Testis (tissue), 3 donors: Measurements from ENCODE around the gene TRPM3. TPM values are rescaled to one million over a fixed set of nuclear protein-coding genes. Genes with fewer than 3 reads are reported as not detected.

Source experiments
- DNase-seq: peaks from one replicate; pipeline ENCODE4 v3.0.0-alpha.2; 2019
- H3K27ac ChIP-seq, 2 donors: fragments of 200-600 bp; sonication (generic); one replicate each; pipeline ENCODE4 v1.5.1; 2019
- H3K27me3 ChIP-seq: fragments of 200-600 bp; sonication (generic); one replicate; pipeline ENCODE4 v1.5.1; 2019
- H3K36me3 ChIP-seq: fragments of 200-600 bp; sonication (generic); one replicate; pipeline ENCODE4 v1.5.1; 2017; ENCODE audit warnings: low read depth; ENCODE audit errors: missing control alignments
- H3K4me1 ChIP-seq: fragments of 200-600 bp; sonication (generic); one replicate; pipeline ENCODE4 v1.5.1; 2019
- H3K4me3 ChIP-seq, 2 donors: fragments of 200-600 bp; sonication (generic); one replicate each; pipeline ENCODE4 v1.5.1; 2017 to 2019
- H3K9me3 ChIP-seq: fragments of 200-600 bp; sonication (generic); one replicate; pipeline ENCODE4 v1.5.1; 2017
- POLR2A ChIP-seq: fragments of 450-650 bp; IDR thresholded peaks from one replicate; pipeline ENCODE4 v1.6.1; 2017; ENCODE audit warnings: antibody characterized with exemption, mild to moderate bottlenecking, moderate library complexity
- WGBS, 2 donors: methylation state at CpG; one replicate each; pipeline ENCODE4 v1.1.5; 2018; 5-methylcytosine and 5-hydroxymethylcytosine counted together
- intact Hi-C: fragments of 100-400 bp; cut with DNase I; formaldehyde crosslinking; loops from one replicate; pipeline ENCODE4 v1.15.1; 2023; ENCODE audit warnings: low total_unique reads
- polyA plus RNA-seq: library from polyadenylated mRNA; stranded (reverse); fragments of 350-450 nt; fragmentation: Illumina TruSeq; extraction: RNeasy Lipid Tissue Mini Kit (QIAGEN cat#74804); gene quantifications from one replicate; pipeline ENCODE4 v1.2.3, GENCODE V29; 2014; ENCODE audit warnings: low read depth, low replicate concordance; ENCODE audit not compliant: insufficient read depth
- total RNA-seq, 2 donors: library from RNA; depleted of rRNA; stranded (reverse); fragments of >200 nt; gene quantifications; one replicate each; pipeline ENCODE4 v1.2.3, GENCODE V29; 2016
- TF ChIP-seq, protein P1 (sequence below), 3 experiments: fragments of 450-650 bp in 2 of 3; fragments of 200-600 bp in 1 of 3; sonication (generic) in 1 of 3; IDR thresholded peaks; one replicate each; pipeline ENCODE4 v1.5.1; 2016 to 2019; ENCODE audit warnings: antibody characterized with exemption in 3 of 3, mild to moderate bottlenecking in 2 of 3, moderate library complexity in 1 of 3

Gene TRPM3
- total and polyA plus RNA-seq, 3 donors from 2014 or later = 4.1 to 54.3 (median 43.9) TPM

GRCh38 chr9:71025728-71026127 lies 95.7 kb downstream of the TRPM3 start:
- Histone ChIP-seq H3K36me3 (no peaks in the 10 kb centered on the region), H3K4me1 (no peaks in the 10 kb centered on the region), H3K9me3 (no peaks in the 10 kb centered on the region), H3K27me3 (no peaks in the 10 kb centered on the region), H3K27ac (no peak overlapping the region), H3K4me3 (no peak overlapping the region)
- intact Hi-C loops = no loop called here
- TF ChIP-seq, protein P1, sequence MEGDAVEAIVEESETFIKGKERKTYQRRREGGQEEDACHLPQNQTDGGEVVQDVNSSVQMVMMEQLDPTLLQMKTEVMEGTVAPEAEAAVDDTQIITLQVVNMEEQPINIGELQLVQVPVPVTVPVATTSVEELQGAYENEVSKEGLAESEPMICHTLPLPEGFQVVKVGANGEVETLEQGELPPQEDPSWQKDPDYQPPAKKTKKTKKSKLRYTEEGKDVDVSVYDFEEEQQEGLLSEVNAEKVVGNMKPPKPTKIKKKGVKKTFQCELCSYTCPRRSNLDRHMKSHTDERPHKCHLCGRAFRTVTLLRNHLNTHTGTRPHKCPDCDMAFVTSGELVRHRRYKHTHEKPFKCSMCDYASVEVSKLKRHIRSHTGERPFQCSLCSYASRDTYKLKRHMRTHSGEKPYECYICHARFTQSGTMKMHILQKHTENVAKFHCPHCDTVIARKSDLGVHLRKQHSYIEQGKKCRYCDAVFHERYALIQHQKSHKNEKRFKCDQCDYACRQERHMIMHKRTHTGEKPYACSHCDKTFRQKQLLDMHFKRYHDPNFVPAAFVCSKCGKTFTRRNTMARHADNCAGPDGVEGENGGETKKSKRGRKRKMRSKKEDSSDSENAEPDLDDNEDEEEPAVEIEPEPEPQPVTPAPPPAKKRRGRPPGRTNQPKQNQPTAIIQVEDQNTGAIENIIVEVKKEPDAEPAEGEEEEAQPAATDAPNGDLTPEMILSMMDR (IDR thresholded peaks at IDR 0.05) = no peak
- no peak for TF ChIP-seq POLR2A
- WGBS, 2 donors = 82 to 84% methylated on average over 2 of the region's 2 CpGs
- DNase-seq = no peak

- Histone ChIP-seq H3K27ac (no peak overlapping the region), H3K9me3 (no peaks in the 10 kb centered on the region), H3K27me3 (no peaks in the 10 kb centered on the region), H3K4me1 (no peaks in the 10 kb centered on the region), H3K36me3 (no peaks in the 10 kb centered on the region), H3K4me3 (no peak overlapping the region)
- no peak for DNase-seq
- intact Hi-C loops = no loop called here
- WGBS, 2 donors = 65 to 75% methylated on average over 6 of the region's 6 CpGs
- TF ChIP-seq, protein P1 (IDR thresholded peaks at IDR 0.05) = no peak
- no peak for TF ChIP-seq POLR2A
Measured at GRCh38 chr9:71025201-71025600, 96.2 kb downstream of the TRPM3 start.

DNA sequence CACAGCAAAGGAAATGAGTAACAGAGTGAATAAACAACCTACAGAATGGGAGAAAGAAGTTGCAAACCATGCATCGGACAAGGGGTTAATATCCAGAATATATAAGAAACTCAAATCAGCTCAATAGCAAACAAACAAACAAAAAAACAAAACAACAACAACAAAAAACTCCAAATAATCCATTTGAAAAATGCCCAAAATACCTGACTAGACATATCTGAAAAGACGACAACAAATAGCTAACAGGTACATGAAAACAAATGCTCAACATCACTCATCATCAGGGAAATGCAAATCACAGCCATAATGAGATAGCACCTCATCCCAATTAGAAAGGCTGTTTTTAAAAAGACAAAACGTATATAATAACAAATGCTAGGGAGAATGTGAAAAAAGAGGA lies 111.2 kb downstream of the TRPM3 start:
- Histone ChIP-seq H3K36me3 (no peaks in the 10 kb centered on the region), H3K4me1 (no peaks in the 10 kb centered on the region), H3K27me3 (no peaks in the 10 kb centered on the region), H3K9me3 (no peaks in the 10 kb centered on the region), H3K27ac (no peak overlapping the region), H3K4me3 (no peak overlapping the region)
- 72 to 85% methylated on average over 3 of the region's 3 CpGs for WGBS, 2 donors
- intact Hi-C loops = no loop called here
- DNase-seq = no peak
- TF ChIP-seq, protein P1 (IDR thresholded peaks at IDR 0.05) = no peak
- no peak for TF ChIP-seq POLR2A

DNA sequence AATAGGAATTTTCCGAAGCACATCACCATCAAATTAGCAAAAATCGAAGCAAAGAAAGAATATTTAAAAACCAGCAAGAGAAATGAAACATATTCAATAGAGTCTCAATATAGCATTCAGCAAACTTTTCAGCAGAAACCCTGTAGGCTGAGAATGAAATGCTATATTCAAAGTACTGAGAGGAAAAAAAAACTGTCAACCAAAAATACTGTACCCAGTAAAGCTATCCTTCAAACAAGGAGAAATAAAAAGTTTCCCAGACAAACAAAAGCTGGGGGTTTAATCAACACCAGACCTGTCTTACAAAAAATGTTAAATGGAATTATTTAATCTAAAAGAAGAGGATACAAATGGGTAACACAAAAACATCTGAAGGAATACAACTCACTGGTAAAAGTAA lies 116.0 kb downstream of the TRPM3 start:
- intact Hi-C loops = no loop called here
- H3K4me3 ChIP-seq = no peak overlapping the region

DNA sequence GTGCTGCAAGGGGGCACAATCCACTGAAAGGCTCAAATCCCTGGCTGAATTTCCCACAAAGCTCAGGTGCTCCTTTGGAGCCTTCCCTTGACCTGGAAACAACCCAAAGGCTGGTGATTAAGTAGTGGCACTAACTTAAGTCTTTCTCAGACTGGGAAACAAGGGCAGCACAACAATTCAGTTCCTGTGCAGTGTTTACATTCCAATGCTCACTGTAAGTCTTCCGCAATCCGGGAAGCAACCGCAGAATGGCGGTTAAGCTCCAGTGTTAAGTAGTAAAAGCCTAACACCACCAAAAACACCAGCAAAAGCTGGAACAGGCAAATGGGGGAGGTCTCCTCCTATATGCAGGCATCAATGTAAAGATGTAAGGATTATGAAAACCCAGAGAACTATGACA lies 117.2 kb downstream of the TRPM3 start:
- Histone ChIP-seq H3K27me3 (no peaks in the 10 kb centered on the region), H3K4me1 (no peaks in the 10 kb centered on the region), H3K27ac (no peak overlapping the region), H3K36me3 (no peaks in the 10 kb centered on the region), H3K9me3 (no peaks in the 10 kb centered on the region), H3K4me3 (no peak overlapping the region)
- intact Hi-C loops = no loop called here
- TF ChIP-seq POLR2A = no peak
- TF ChIP-seq, protein P1 (IDR thresholded peaks at IDR 0.05) = no peak
- DNase-seq = no peak
- 97 to 100% methylated on average over 4 of the region's 4 CpGs for WGBS, 2 donors

More for the DNA sequence above, 116.0 kb downstream of the TRPM3 start:
- no peak overlapping the region for H3K27ac ChIP-seq
- no peaks in the 10 kb centered on the region for H3K36me3 ChIP-seq
- H3K27me3 ChIP-seq = no peaks in the 10 kb centered on the region
- TF ChIP-seq POLR2A = no peak
- TF ChIP-seq, protein P1 (IDR thresholded peaks at IDR 0.05) = no peak
- DNase-seq = no peak
- H3K4me1 ChIP-seq = no peaks in the 10 kb centered on the region
- no peaks in the 10 kb centered on the region for H3K9me3 ChIP-seq
- 89 to 100% methylated on average over 2 of the region's 2 CpGs for WGBS, 2 donors
